Measurements from ENCODE around the gene R3HDM1.
"Not testable (repeated sequence)": the region's sequence is repeated elsewhere in the genome, so short reads cannot be mapped to it uniquely, and the experiment has no call there.

The R3HDM1 gene

GRCh38 chr2:135557530-135557929 is 26.2 kb downstream of the R3HDM1 start:
- in situ Hi-C loops (cut with HindIII; ENCODE audit: low pct_ligation_motif_present, low pct_unique_long_range_greater_than_20kb, low sequenced_read_pairs), result no loop called here

GRCh38 chr2:135561925-135562324 is 30.6 kb downstream of the R3HDM1 start:
- in situ Hi-C loops (cut with HindIII; ENCODE audit: low pct_ligation_motif_present, low pct_unique_long_range_greater_than_20kb, low sequenced_read_pairs), result no loop called here
- DNase-seq, result no peak

More at GRCh38 chr2:135557530-135557929, 26.2 kb downstream of the R3HDM1 start:
- no peak for DNase-seq

GRCh38 chr2:135563793-135564192 is 32.5 kb downstream of the R3HDM1 start:
- no peak for DNase-seq
- in situ Hi-C loops (cut with HindIII; ENCODE audit: low pct_ligation_motif_present, low pct_unique_long_range_greater_than_20kb, low sequenced_read_pairs), result no loop called here

- DNase-seq, result no peak
- in situ Hi-C loops (cut with HindIII; ENCODE audit: low pct_ligation_motif_present, low pct_unique_long_range_greater_than_20kb, low sequenced_read_pairs), result no loop called here
Observed at GRCh38 chr2:135570884-135571283, 39.6 kb downstream of the R3HDM1 start.

GRCh38 chr2:135573620-135574019 is 42.3 kb downstream of the R3HDM1 start:
- in situ Hi-C loops (cut with HindIII; ENCODE audit: low pct_ligation_motif_present, low pct_unique_long_range_greater_than_20kb, low sequenced_read_pairs), result no loop called here
- DNase-seq, result no peak

GRCh38 chr2:135581282-135581681 is 50.0 kb downstream of the R3HDM1 start:
- no peak for DNase-seq
- in situ Hi-C loops (cut with HindIII; ENCODE audit: low pct_ligation_motif_present, low pct_unique_long_range_greater_than_20kb, low sequenced_read_pairs), result no loop called here

- in situ Hi-C loops (cut with HindIII; ENCODE audit: low pct_ligation_motif_present, low pct_unique_long_range_greater_than_20kb, low sequenced_read_pairs), result no loop called here
- DNase-seq, result no peak
Observed at GRCh38 chr2:135582383-135582782, 51.1 kb downstream of the R3HDM1 start.

GRCh38 chr2:135585586-135585985 is 54.3 kb downstream of the R3HDM1 start:
- in situ Hi-C loops (cut with HindIII; ENCODE audit: low pct_ligation_motif_present, low pct_unique_long_range_greater_than_20kb, low sequenced_read_pairs), result no loop called here
- peak; percentile 21 for DNase-seq

GRCh38 chr2:135586148-135586547 is 54.9 kb downstream of the R3HDM1 start:
- in situ Hi-C loops (cut with HindIII; ENCODE audit: low pct_ligation_motif_present, low pct_unique_long_range_greater_than_20kb, low sequenced_read_pairs), result no loop called here
- no peak for DNase-seq

GRCh38 chr2:135587958-135588357 is 56.7 kb downstream of the R3HDM1 start:
- DNase-seq, result no peak

GRCh38 chr2:135590619-135591260 is 59.5 kb downstream of the R3HDM1 start:
- DNase-seq, result no peak
- in situ Hi-C loops (cut with HindIII; ENCODE audit: low pct_ligation_motif_present, low pct_unique_long_range_greater_than_20kb, low sequenced_read_pairs), result no loop called here

More at GRCh38 chr2:135587958-135588357, 56.7 kb downstream of the R3HDM1 start:
- in situ Hi-C loops (cut with HindIII; ENCODE audit: low pct_ligation_motif_present, low pct_unique_long_range_greater_than_20kb, low sequenced_read_pairs), result no loop called here

GRCh38 chr2:135600915-135601314 is 69.6 kb downstream of the R3HDM1 start:
- in situ Hi-C loops (cut with HindIII; ENCODE audit: low pct_ligation_motif_present, low pct_unique_long_range_greater_than_20kb, low sequenced_read_pairs), result no loop called here

GRCh38 chr2:135603543-135603942 is 72.3 kb downstream of the R3HDM1 start:
- in situ Hi-C loops (cut with HindIII; ENCODE audit: low pct_ligation_motif_present, low pct_unique_long_range_greater_than_20kb, low sequenced_read_pairs), result no loop called here
- no peak for DNase-seq

More at GRCh38 chr2:135600915-135601314, 69.6 kb downstream of the R3HDM1 start:
- peak; percentile 19 for DNase-seq

- DNase-seq, result no peak
- in situ Hi-C loops (cut with HindIII; ENCODE audit: low pct_ligation_motif_present, low pct_unique_long_range_greater_than_20kb, low sequenced_read_pairs), result no loop called here
Observed at GRCh38 chr2:135607561-135607960, 76.3 kb downstream of the R3HDM1 start.

- no peak for DNase-seq
- in situ Hi-C loops (cut with HindIII; ENCODE audit: low pct_ligation_motif_present, low pct_unique_long_range_greater_than_20kb, low sequenced_read_pairs), result no loop called here
Observed at GRCh38 chr2:135612319-135612718, 81.0 kb downstream of the R3HDM1 start.

- no peak for DNase-seq
- in situ Hi-C loops (cut with HindIII; ENCODE audit: low pct_ligation_motif_present, low pct_unique_long_range_greater_than_20kb, low sequenced_read_pairs), result no loop called here
Observed at GRCh38 chr2:135615404-135615803, 84.1 kb downstream of the R3HDM1 start.

GRCh38 chr2:135617501-135618015 is 86.3 kb downstream of the R3HDM1 start:
- DNase-seq, result no peak
- in situ Hi-C loops (cut with HindIII; ENCODE audit: low pct_ligation_motif_present, low pct_unique_long_range_greater_than_20kb, low sequenced_read_pairs), result no loop called here

GRCh38 chr2:135620198-135620597 is 88.9 kb downstream of the R3HDM1 start:
- in situ Hi-C loops (cut with HindIII; ENCODE audit: low pct_ligation_motif_present, low pct_unique_long_range_greater_than_20kb, low sequenced_read_pairs), result no loop called here
- DNase-seq, result no peak

GRCh38 chr2:135629520-135629919 is 98.2 kb downstream of the R3HDM1 start:
- DNase-seq, result no peak
- in situ Hi-C loops (cut with HindIII; ENCODE audit: low pct_ligation_motif_present, low pct_unique_long_range_greater_than_20kb, low sequenced_read_pairs), result no loop called here

GRCh38 chr2:135630034-135630433 is 98.8 kb downstream of the R3HDM1 start:
- in situ Hi-C loops (cut with HindIII; ENCODE audit: low pct_ligation_motif_present, low pct_unique_long_range_greater_than_20kb, low sequenced_read_pairs); DNase-seq: not testable (repeated sequence)

Data from ACHN (cell line).